ENCODE measurements around the gene CASP4.
A peak's percentile ranks its signal among the peaks of the same experiment; 100 is the strongest.

The CASP4 gene

DNA sequence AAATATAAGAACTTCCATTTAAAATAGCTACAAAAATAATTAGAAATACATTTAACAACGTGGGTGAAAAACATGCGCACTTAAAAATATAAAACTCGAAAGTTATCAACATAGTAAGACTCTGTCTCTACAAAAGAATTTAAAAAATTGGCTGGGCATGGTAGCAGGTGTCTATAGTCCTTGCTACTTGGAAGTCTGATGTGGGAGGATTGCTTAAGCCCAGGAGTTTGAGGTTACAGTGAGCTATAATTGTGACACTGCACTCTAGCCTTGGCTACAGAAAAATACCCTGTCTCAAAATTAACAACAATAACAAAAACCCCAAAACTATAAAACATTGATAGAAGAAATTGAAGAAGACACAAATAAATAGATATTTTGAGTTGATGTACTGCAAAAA is 56.3 kb downstream of the CASP4 start:
- DNase-seq (ENCODE audit: low spot score): no peak
- TF ChIP-seq, protein P1, sequence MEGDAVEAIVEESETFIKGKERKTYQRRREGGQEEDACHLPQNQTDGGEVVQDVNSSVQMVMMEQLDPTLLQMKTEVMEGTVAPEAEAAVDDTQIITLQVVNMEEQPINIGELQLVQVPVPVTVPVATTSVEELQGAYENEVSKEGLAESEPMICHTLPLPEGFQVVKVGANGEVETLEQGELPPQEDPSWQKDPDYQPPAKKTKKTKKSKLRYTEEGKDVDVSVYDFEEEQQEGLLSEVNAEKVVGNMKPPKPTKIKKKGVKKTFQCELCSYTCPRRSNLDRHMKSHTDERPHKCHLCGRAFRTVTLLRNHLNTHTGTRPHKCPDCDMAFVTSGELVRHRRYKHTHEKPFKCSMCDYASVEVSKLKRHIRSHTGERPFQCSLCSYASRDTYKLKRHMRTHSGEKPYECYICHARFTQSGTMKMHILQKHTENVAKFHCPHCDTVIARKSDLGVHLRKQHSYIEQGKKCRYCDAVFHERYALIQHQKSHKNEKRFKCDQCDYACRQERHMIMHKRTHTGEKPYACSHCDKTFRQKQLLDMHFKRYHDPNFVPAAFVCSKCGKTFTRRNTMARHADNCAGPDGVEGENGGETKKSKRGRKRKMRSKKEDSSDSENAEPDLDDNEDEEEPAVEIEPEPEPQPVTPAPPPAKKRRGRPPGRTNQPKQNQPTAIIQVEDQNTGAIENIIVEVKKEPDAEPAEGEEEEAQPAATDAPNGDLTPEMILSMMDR (IDR thresholded peaks at IDR 0.05; ENCODE audit: extremely low read depth, missing control alignments): no peak

DNA sequence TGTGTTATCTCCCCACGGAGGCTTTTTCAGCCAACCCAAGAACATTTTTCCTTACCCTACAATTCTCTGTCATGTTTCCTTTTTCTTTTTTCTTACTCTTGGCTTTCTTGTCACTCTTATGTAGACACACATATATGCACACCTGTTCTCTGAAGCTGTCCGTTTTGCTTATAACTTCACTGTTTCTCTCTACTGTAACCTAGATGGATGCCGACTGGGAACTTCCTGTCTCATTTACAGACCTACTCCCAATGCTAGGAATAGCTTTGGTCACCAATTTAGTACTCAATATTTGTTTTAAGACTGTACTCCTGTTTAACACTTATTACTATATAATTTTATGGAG is 60.2 kb downstream of the CASP4 start:
- DNase-seq (ENCODE audit: low spot score): no peak
- TF ChIP-seq, protein P1 (IDR thresholded peaks at IDR 0.05; ENCODE audit: extremely low read depth, missing control alignments): no peak

DNA sequence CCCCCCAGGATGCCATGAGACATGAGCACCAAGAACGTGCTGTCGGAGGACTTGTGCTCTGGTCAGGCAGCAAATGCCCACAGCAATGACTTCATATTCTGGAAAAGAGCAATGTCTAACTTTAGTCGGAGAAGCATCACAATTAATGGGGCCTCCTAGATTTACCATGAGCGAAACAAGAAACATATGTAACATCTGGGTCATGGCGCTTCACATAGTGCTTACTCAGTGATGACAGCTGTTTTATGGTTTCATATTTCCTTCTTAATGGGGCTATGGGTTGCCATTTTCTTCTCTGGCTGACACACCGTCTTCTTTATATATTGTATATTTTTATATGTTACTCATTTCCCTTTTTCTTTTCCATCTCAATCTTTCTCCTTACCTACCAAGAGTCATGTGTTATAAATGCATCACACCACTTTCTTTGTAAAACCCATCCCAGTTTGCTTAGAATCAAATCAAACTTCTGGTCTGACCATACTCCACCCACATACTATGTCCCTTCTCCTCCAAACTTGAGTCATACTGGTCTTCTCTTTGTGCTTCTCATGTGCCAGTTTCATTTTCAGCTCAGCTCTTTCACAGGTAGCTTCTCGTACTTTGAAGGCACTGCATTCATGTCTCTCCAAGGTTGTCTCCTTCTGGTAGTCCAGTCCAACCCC is 60.7 kb downstream of the CASP4 start:
- TF ChIP-seq, protein P1 (IDR thresholded peaks at IDR 0.05; ENCODE audit: extremely low read depth, missing control alignments): no peak
- no peak for DNase-seq (ENCODE audit: low spot score)

DNA sequence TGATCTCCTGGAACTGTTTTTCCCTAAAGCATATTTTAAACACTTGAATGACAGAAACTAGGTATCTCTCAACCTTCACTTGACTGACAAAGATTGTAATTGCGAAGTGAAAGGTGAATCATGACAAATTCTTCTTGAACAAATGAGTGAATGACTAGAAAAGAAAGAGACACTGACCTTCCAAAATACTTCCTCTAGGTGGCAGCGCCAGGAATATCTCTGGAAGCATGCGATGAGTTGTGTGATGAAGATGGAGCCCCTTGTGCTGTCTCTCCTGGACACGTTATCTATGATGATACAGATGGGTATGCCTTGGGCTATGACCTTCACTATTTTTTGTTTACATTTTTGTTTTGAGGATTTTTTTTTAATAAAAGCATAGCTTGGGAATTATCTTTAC is 63.1 kb downstream of the CASP4 start:
- DNase-seq (ENCODE audit: low spot score): no peak
- TF ChIP-seq, protein P1 (IDR thresholded peaks at IDR 0.05; ENCODE audit: extremely low read depth, missing control alignments): no peak

DNA sequence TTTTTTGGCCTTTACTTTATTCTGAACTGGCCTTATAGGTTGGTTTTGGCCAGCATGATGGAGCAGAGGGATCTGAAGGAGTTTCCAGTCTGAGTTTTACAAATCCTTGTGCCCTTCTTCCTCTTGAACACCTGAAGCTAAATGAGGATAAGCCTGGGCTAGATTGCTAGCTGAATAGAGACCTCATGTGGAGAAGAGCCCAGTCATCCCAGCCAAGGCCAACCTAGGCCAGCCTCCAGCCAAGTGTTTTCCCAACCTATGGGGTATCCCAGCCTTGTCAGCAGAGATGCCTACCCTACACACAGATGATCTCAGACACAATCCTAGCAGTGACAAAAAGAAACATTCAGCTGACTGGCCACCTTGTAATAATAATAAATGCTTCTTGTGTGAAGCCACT is 69.1 kb downstream of the CASP4 start:
- TF ChIP-seq, protein P1 (IDR thresholded peaks at IDR 0.05; ENCODE audit: extremely low read depth, missing control alignments): no peak
- no peak for DNase-seq (ENCODE audit: low spot score)

DNA sequence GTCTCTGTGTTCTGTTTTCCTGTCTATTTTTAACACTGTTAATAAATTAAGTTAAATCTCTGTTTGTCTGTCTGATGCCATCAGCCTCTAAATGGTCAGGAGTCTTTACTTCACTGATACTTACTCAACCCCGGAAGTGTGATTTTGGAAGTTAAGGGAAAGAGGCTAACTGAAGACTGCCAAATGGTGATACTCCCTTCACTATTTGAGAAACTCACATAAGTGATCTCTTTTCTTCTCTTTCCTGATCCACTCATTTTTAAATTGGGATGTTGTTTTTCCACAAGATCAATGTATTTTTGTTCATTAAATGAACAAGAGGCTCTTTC is 69.7 kb downstream of the CASP4 start:
- no peak for DNase-seq (ENCODE audit: low spot score)
- TF ChIP-seq, protein P1 (IDR thresholded peaks at IDR 0.05; ENCODE audit: extremely low read depth, missing control alignments): no peak

DNA sequence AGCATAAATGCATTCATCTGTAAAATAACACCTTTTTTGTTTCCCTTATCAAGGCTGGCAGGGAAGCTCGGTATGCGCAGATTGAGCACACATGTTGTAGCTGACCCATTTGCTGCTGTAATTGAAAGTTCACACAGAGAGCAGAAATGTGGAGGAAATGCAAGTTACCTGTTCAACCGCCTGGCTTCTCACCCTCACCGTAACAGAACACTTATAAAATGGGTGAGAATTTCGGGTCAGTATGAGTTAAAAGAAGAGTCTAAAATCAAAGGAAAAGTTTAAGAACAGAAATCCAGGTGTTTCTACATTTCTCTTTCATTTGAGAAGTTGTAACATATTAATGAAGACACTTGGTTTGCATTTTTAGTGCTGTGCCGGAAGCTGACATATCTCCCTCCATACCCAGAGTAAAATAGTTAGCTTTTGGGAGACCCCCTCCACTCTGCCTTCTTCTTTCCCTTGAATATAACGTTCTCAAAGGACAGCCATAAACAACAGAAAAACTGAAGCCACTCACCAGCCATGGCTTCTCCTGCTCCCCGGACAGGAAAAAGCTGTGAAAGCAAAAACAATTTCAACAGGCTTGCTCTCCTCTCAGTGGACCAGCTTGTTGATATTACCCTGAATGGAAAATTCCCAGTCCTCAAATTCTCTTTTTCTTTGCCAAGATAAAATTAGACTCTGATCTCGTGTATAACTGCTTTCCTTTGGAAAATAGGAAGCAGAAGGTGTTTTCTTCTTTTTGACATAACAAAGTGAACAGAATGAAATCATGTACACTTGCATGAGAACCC is 70.3 kb downstream of the CASP4 start, which contains the start of gene CASP12:
CASP12 (minus strand) TSS at position 570 of the 794 bp plus-strand sequence.
- TF ChIP-seq, protein P1 (IDR thresholded peaks at IDR 0.05; ENCODE audit: extremely low read depth, missing control alignments): no peak
- DNase-seq (ENCODE audit: low spot score): peak; percentile 2

Measured in GM20000 (cell line).